ENCODE results near the gene PTMA.

GRCh38 chr2:231722721-231723307, 14.5 kb downstream of the PTMA start:
- no peak for TF ChIP-seq EP300 (IDR thresholded peaks at IDR 0.05; ENCODE audit: borderline replicate concordance)
- TF ChIP-seq REST (IDR thresholded peaks at IDR 0.05; ENCODE audit: low read depth): no peak
- no peak for TF ChIP-seq YY1 (IDR thresholded peaks at IDR 0.05; ENCODE audit: low read depth)
- TF ChIP-seq FOXM1 (IDR thresholded peaks at IDR 0.05; ENCODE audit: borderline replicate concordance, low read depth): no peak
- no peak for TF ChIP-seq CREB1 (IDR thresholded peaks at IDR 0.05; ENCODE audit: low read depth)
- TF ChIP-seq RAD21 (IDR thresholded peaks at IDR 0.05; ENCODE audit: low read depth): no peak
- TF ChIP-seq CEBPB (IDR thresholded peaks at IDR 0.05): no peak
- no peak for TF ChIP-seq TEAD4 (IDR thresholded peaks at IDR 0.05)
- no peak for TF ChIP-seq MAX (IDR thresholded peaks at IDR 0.05)
- no peak for TF ChIP-seq ZBTB7A (IDR thresholded peaks at IDR 0.05; ENCODE audit: low read depth)
- no peak for TF ChIP-seq TAF1 (IDR thresholded peaks at IDR 0.05; ENCODE audit: low read depth)
- no peak for TF ChIP-seq USF1 (IDR thresholded peaks at IDR 0.05)

Data from Ishikawa (cell line).